Effector memory CD4-positive, alpha-beta T cell (primary cell): ENCODE results near the gene TANC1.

ENCODE experiments used
- DNase-seq, 3 donors: peaks; one replicate each; pipeline ENCODE4 v3.0.0-alpha.2; 2020
- H3K27ac ChIP-seq: 2 replicates; pipeline ENCODE4 v1.7.0; 2013; ENCODE audit warnings: mild to moderate bottlenecking, low read length, moderate library complexity; ENCODE audit not compliant: insufficient read depth, poor library complexity, severe bottlenecking
- H3K27me3 ChIP-seq: replicated peaks from 2 replicates; pipeline ENCODE4 v1.7.0; 2013; ENCODE audit warnings: mild to moderate bottlenecking, low read length; ENCODE audit not compliant: insufficient read depth, control insufficient read depth, poor library complexity, severe bottlenecking
- H3K36me3 ChIP-seq: 2 replicates; pipeline ENCODE4 v1.7.0; 2013; ENCODE audit warnings: mild to moderate bottlenecking, low read length, moderate library complexity; ENCODE audit not compliant: control insufficient read depth, insufficient read depth
- H3K4me1 ChIP-seq: 2 replicates; pipeline ENCODE4 v1.7.0; 2013; ENCODE audit warnings: low read length, mild to moderate bottlenecking; ENCODE audit not compliant: control insufficient read depth, insufficient read depth, poor library complexity, severe bottlenecking
- H3K4me3 ChIP-seq: 2 replicates; pipeline ENCODE4 v1.7.0; 2013; ENCODE audit warnings: low read length, low read depth, mild to moderate bottlenecking; ENCODE audit not compliant: insufficient read depth, poor library complexity, severe bottlenecking
- H3K9me3 ChIP-seq: 2 replicates; pipeline ENCODE4 v1.7.0; 2013; ENCODE audit warnings: mild to moderate bottlenecking, low read length, moderate library complexity; ENCODE audit not compliant: control insufficient read depth

The TANC1 gene

GRCh38 chr2:159262226-159262625 lies 293.8 kb downstream of the TANC1 start:
- H3K4me3 ChIP-seq = no peak overlapping the region
- no peaks in the 10 kb centered on the region for H3K9me3 ChIP-seq
- no peaks in the 10 kb centered on the region for H3K27me3 ChIP-seq
- no peak overlapping the region for H3K27ac ChIP-seq
- H3K36me3 ChIP-seq = peaks cover 4% of the 10 kb centered on the region
- no peak for DNase-seq
- H3K4me1 ChIP-seq = no peaks in the 10 kb centered on the region

GRCh38 chr2:159262904-159263303 lies 294.5 kb downstream of the TANC1 start:
- H3K4me1 ChIP-seq = no peaks in the 10 kb centered on the region
- DNase-seq = no peak
- H3K27me3 ChIP-seq = no peaks in the 10 kb centered on the region

GRCh38 chr2:159265171-159265576 lies 296.7 kb downstream of the TANC1 start:
- no peak overlapping the region for H3K27ac ChIP-seq
- no peaks in the 10 kb centered on the region for H3K9me3 ChIP-seq
- H3K27me3 ChIP-seq = no peaks in the 10 kb centered on the region
- H3K36me3 ChIP-seq = peaks cover 4% of the 10 kb centered on the region
- DNase-seq = no peak
- no peak overlapping the region for H3K4me3 ChIP-seq
- H3K4me1 ChIP-seq = no peaks in the 10 kb centered on the region

More at GRCh38 chr2:159262904-159263303, 294.5 kb downstream of the TANC1 start:
- Histone ChIP-seq H3K27ac (no peak overlapping the region), H3K9me3 (no peaks in the 10 kb centered on the region), H3K4me3 (no peak overlapping the region), H3K36me3 (peaks cover 4% of the 10 kb centered on the region)

GRCh38 chr2:159266554-159266953 lies 298.1 kb downstream of the TANC1 start:
- no peak for DNase-seq
- no peak overlapping the region for H3K4me3 ChIP-seq
- no peak overlapping the region for H3K27ac ChIP-seq
- H3K27me3 ChIP-seq = no peaks in the 10 kb centered on the region
- no peaks in the 10 kb centered on the region for H3K9me3 ChIP-seq
- H3K36me3 ChIP-seq = peaks cover 4% of the 10 kb centered on the region
- H3K4me1 ChIP-seq = no peaks in the 10 kb centered on the region

- Histone ChIP-seq H3K27ac (no peak overlapping the region), H3K4me3 (no peak overlapping the region), H3K36me3 (peaks cover 4% of the 10 kb centered on the region), H3K4me1 (no peaks in the 10 kb centered on the region), H3K9me3 (no peaks in the 10 kb centered on the region), H3K27me3 (no peaks in the 10 kb centered on the region)
- DNase-seq = no peak
Observed at GRCh38 chr2:159267921-159268320, 299.5 kb downstream of the TANC1 start.

- Histone ChIP-seq H3K27me3 (no peaks in the 10 kb centered on the region), H3K4me1 (no peaks in the 10 kb centered on the region), H3K4me3 (no peak overlapping the region), H3K9me3 (no peaks in the 10 kb centered on the region), H3K36me3 (peaks cover 4% of the 10 kb centered on the region), H3K27ac (no peak overlapping the region)
- DNase-seq = no peak
Observed at GRCh38 chr2:159270744-159271379, 302.4 kb downstream of the TANC1 start.

- H3K27ac ChIP-seq = no peak overlapping the region
- no peak overlapping the region for H3K4me3 ChIP-seq
- no peak for DNase-seq
- no peaks in the 10 kb centered on the region for H3K4me1 ChIP-seq
- no peaks in the 10 kb centered on the region for H3K27me3 ChIP-seq
- H3K9me3 ChIP-seq = no peaks in the 10 kb centered on the region
- H3K36me3 ChIP-seq = no peaks in the 10 kb centered on the region
Observed at GRCh38 chr2:159272156-159272555, 303.7 kb downstream of the TANC1 start.

GRCh38 chr2:159275111-159275510 lies 306.7 kb downstream of the TANC1 start:
- Histone ChIP-seq H3K4me1 (no peaks in the 10 kb centered on the region), H3K4me3 (no peak overlapping the region), H3K27ac (no peak overlapping the region), H3K27me3 (no peaks in the 10 kb centered on the region), H3K36me3 (no peaks in the 10 kb centered on the region), H3K9me3 (no peaks in the 10 kb centered on the region)
- no peak for DNase-seq

- DNase-seq = no peak
- no peaks in the 10 kb centered on the region for H3K36me3 ChIP-seq
- H3K9me3 ChIP-seq = no peaks in the 10 kb centered on the region
- no peaks in the 10 kb centered on the region for H3K27me3 ChIP-seq
- no peaks in the 10 kb centered on the region for H3K4me1 ChIP-seq
- H3K27ac ChIP-seq = no peak overlapping the region
- no peak overlapping the region for H3K4me3 ChIP-seq
Observed at GRCh38 chr2:159279700-159280099, 311.3 kb downstream of the TANC1 start.

- Histone ChIP-seq H3K27me3 (no peaks in the 10 kb centered on the region), H3K9me3 (no peaks in the 10 kb centered on the region), H3K4me1 (peaks cover 3% of the 10 kb centered on the region), H3K4me3 (no peak overlapping the region), H3K27ac (no peak overlapping the region), H3K36me3 (no peaks in the 10 kb centered on the region)
- no peak for DNase-seq
Observed at GRCh38 chr2:159281002-159281401, 312.6 kb downstream of the TANC1 start.
